WTC11 (cell line): ENCODE data around the gene PRX. TPM values are rescaled to one million over a fixed set of nuclear protein-coding genes. Genes with fewer than 3 reads are reported as not detected.
A peak's percentile ranks its signal among the peaks of the same experiment; 100 is the strongest.

Experiments used
- ATAC-seq: fragments of 200-7000 bp; cut with Tn5 transposase; 2 replicates; pipeline ENCODE4 v1.10.0; 2021; ENCODE audit warnings: mild to moderate bottlenecking, moderate library complexity
- CTCF ChIA-PET: fragments of 300-600 bp; sonication (Branson Sonifier 250); formaldehyde crosslinking; loops from one replicate; lab custom pipeline; 2021; ENCODE audit warnings: antibody characterized with exemption; lab: Charles Lee
- POLR2A ChIA-PET: fragments of 350-600 bp; sonication (Branson Sonifier 250); formaldehyde crosslinking; loops from one replicate; lab custom pipeline; 2021; ENCODE audit warnings: antibody characterized with exemption; lab: Charles Lee
- DNase-seq: peaks from one replicate; pipeline ENCODE4 v3.0.0; 2021; ENCODE audit warnings: low spot score
- H3K27ac Mint-ChIP-seq: 2 replicates; pipeline ENCODE4 v1.8.0; 2021; ENCODE audit warnings: mixed read lengths
- H3K27me3 Mint-ChIP-seq: 2 replicates; pipeline ENCODE4 v1.8.0; 2021; ENCODE audit warnings: low read depth, mild to moderate bottlenecking, moderate library complexity, mixed read lengths
- H3K36me3 Mint-ChIP-seq: 2 replicates; pipeline ENCODE4 v1.8.0; 2021; ENCODE audit warnings: mixed read lengths
- H3K4me1 Mint-ChIP-seq: 2 replicates; pipeline ENCODE4 v1.8.0; 2022; ENCODE audit warnings: mixed read lengths
- H3K4me3 Mint-ChIP-seq: 2 replicates; pipeline ENCODE4 v1.8.0; 2021; ENCODE audit warnings: mild to moderate bottlenecking, moderate library complexity, mixed read lengths
- H3K9me3 Mint-ChIP-seq: 2 replicates; pipeline ENCODE4 v1.8.0; 2021; ENCODE audit warnings: mixed read lengths
- ATF1 ChIP-seq: sonication (generic); formaldehyde crosslinking; IDR thresholded peaks from 2 replicates; pipeline ENCODE4 v1.8.1; 2023; ENCODE audit warnings: mild to moderate bottlenecking, moderate library complexity, missing genetic modification reagents
- ELF4 ChIP-seq: sonication (generic); formaldehyde crosslinking; IDR thresholded peaks from 2 replicates; pipeline ENCODE4 v1.8.1; 2022; ENCODE audit warnings: low read depth, mild to moderate bottlenecking, moderate library complexity, missing genetic modification reagents
- FOXK1 ChIP-seq: sonication (generic); formaldehyde crosslinking; IDR thresholded peaks from 2 replicates; pipeline ENCODE4 v1.8.0; 2022; ENCODE audit warnings: mild to moderate bottlenecking, moderate library complexity, missing genetic modification reagents
- GTF2I ChIP-seq: fragments of 250-450 bp; sonication (Bioruptor Pico); conservative IDR thresholded peaks from 2 replicates; pipeline ENCODE4 v1.4.0; 2021; ENCODE audit warnings: mild to moderate bottlenecking
- MXD4 ChIP-seq: fragments of 250-450 bp; sonication (Bioruptor Pico); IDR thresholded peaks from 2 replicates; pipeline ENCODE4 v1.8.0; 2021; ENCODE audit warnings: mild to moderate bottlenecking, moderate library complexity, borderline replicate concordance
- MYBL2 ChIP-seq: sonication (generic); formaldehyde crosslinking; IDR thresholded peaks from 2 replicates; pipeline ENCODE4 v1.8.1; 2023; ENCODE audit warnings: mild to moderate bottlenecking, moderate library complexity, missing genetic modification reagents
- NFE2L1 ChIP-seq: sonication (generic); formaldehyde crosslinking; IDR thresholded peaks from 2 replicates; pipeline ENCODE4 v1.8.1; 2023; ENCODE audit warnings: missing genetic modification reagents
- NFYB ChIP-seq: sonication (generic); formaldehyde crosslinking; conservative IDR thresholded peaks from 2 replicates; pipeline ENCODE4 v1.8.0; 2022; ENCODE audit warnings: low read depth, missing genetic modification reagents
- SMAD3 ChIP-seq: sonication (generic); formaldehyde crosslinking; IDR thresholded peaks from 2 replicates; pipeline ENCODE4 v1.8.0; 2022; ENCODE audit warnings: missing genetic modification reagents, mild to moderate bottlenecking, borderline replicate concordance
- ZBTB21 ChIP-seq: sonication (generic); formaldehyde crosslinking; IDR thresholded peaks from 2 replicates; pipeline ENCODE4 v1.8.1; 2023; ENCODE audit warnings: mild to moderate bottlenecking, missing genetic modification reagents, borderline replicate concordance
- ZNF219 ChIP-seq: sonication (generic); formaldehyde crosslinking; IDR thresholded peaks from 2 replicates; pipeline ENCODE4 v1.8.0; 2023; ENCODE audit warnings: missing genetic modification reagents, mild to moderate bottlenecking, borderline replicate concordance
- ZNF317 ChIP-seq: sonication (generic); formaldehyde crosslinking; IDR thresholded peaks from 2 replicates; pipeline ENCODE4 v1.8.1; 2023; ENCODE audit warnings: low read depth, mild to moderate bottlenecking, moderate library complexity, missing genetic modification reagents, borderline replicate concordance
- total RNA-seq: library from RNA; stranded (reverse); gene quantifications from 3 replicates; pipeline ENCODE4 v1.2.3, GENCODE V29; 2021
- TF ChIP-seq, protein P1 (sequence below): fragments of 250-450 bp; sonication (Bioruptor Pico); IDR thresholded peaks from 2 replicates; pipeline ENCODE4 v1.9.0; 2021; ENCODE audit warnings: mild to moderate bottlenecking, borderline replicate concordance
- TF ChIP-seq, protein P2 (sequence below): fragments of 250-450 bp; sonication (Bioruptor Pico); IDR thresholded peaks from 2 replicates; pipeline ENCODE4 v1.9.0; 2021; ENCODE audit warnings: mild to moderate bottlenecking
- TF ChIP-seq, protein P3 (sequence below): sonication (generic); formaldehyde crosslinking; conservative IDR thresholded peaks from 2 replicates; pipeline ENCODE4 v1.8.1; 2022; ENCODE audit warnings: mild to moderate bottlenecking, missing genetic modification reagents
- TF ChIP-seq, protein P4 (sequence below): sonication (generic); formaldehyde crosslinking; IDR thresholded peaks from 2 replicates; pipeline ENCODE4 v1.8.0; 2023; ENCODE audit warnings: missing genetic modification reagents
- TF ChIP-seq, protein P5 (sequence below): sonication (generic); formaldehyde crosslinking; IDR thresholded peaks from 2 replicates; pipeline ENCODE4 v1.8.1; 2023; ENCODE audit warnings: mild to moderate bottlenecking, missing genetic modification reagents
- TF ChIP-seq, protein P6 (sequence below): sonication (generic); formaldehyde crosslinking; IDR thresholded peaks from 2 replicates; pipeline ENCODE4 v1.8.1; 2022; ENCODE audit warnings: mild to moderate bottlenecking, missing genetic modification reagents, moderate library complexity, borderline replicate concordance
- TF ChIP-seq, protein P7 (sequence below): sonication (generic); formaldehyde crosslinking; IDR thresholded peaks from 2 replicates; pipeline ENCODE4 v1.8.1; 2023; ENCODE audit warnings: mild to moderate bottlenecking, missing genetic modification reagents, borderline replicate concordance

The PRX gene
- total RNA-seq, 1 experiment from 2014 or later = 8.4 TPM

DNA sequence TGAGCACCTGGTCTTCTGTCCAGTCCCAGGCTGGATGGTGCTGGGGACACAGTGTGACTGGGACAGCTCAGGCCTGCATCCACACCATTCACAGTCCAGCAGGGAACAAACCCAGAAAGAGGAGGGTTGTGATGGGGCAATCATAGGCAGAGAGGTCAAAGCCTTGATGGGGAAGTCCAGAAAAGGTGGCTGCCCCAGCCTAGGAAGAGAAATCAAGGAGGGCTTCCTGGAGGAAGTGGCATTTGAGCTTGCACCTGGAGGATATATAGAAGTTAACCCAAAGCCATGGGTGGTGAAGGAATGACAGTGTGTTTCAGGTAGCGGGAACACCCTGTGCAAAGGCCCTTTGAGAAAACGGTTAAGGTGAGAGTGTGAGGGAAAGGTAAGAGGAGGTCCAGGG is 2.6 kb upstream of the PRX start (continued):
- TF ChIP-seq, protein P1, sequence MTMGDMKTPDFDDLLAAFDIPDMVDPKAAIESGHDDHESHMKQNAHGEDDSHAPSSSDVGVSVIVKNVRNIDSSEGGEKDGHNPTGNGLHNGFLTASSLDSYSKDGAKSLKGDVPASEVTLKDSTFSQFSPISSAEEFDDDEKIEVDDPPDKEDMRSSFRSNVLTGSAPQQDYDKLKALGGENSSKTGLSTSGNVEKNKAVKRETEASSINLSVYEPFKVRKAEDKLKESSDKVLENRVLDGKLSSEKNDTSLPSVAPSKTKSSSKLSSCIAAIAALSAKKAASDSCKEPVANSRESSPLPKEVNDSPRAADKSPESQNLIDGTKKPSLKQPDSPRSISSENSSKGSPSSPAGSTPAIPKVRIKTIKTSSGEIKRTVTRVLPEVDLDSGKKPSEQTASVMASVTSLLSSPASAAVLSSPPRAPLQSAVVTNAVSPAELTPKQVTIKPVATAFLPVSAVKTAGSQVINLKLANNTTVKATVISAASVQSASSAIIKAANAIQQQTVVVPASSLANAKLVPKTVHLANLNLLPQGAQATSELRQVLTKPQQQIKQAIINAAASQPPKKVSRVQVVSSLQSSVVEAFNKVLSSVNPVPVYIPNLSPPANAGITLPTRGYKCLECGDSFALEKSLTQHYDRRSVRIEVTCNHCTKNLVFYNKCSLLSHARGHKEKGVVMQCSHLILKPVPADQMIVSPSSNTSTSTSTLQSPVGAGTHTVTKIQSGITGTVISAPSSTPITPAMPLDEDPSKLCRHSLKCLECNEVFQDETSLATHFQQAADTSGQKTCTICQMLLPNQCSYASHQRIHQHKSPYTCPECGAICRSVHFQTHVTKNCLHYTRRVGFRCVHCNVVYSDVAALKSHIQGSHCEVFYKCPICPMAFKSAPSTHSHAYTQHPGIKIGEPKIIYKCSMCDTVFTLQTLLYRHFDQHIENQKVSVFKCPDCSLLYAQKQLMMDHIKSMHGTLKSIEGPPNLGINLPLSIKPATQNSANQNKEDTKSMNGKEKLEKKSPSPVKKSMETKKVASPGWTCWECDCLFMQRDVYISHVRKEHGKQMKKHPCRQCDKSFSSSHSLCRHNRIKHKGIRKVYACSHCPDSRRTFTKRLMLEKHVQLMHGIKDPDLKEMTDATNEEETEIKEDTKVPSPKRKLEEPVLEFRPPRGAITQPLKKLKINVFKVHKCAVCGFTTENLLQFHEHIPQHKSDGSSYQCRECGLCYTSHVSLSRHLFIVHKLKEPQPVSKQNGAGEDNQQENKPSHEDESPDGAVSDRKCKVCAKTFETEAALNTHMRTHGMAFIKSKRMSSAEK (CRISPR knock-in tag) = no peak
- TF ChIP-seq ELF4 (CRISPR knock-in tag) (no peak), ZNF317 (CRISPR knock-in tag) (no peak), FOXK1 (CRISPR knock-in tag) (no peak), ZBTB21 (CRISPR knock-in tag) (no peak), ATF1 (CRISPR knock-in tag) (no peak), NFYB (no peak), MXD4 (no peak), ZNF219 (CRISPR knock-in tag) (no peak), SMAD3 (CRISPR knock-in tag) (no peak)
- TF ChIP-seq, protein P2, sequence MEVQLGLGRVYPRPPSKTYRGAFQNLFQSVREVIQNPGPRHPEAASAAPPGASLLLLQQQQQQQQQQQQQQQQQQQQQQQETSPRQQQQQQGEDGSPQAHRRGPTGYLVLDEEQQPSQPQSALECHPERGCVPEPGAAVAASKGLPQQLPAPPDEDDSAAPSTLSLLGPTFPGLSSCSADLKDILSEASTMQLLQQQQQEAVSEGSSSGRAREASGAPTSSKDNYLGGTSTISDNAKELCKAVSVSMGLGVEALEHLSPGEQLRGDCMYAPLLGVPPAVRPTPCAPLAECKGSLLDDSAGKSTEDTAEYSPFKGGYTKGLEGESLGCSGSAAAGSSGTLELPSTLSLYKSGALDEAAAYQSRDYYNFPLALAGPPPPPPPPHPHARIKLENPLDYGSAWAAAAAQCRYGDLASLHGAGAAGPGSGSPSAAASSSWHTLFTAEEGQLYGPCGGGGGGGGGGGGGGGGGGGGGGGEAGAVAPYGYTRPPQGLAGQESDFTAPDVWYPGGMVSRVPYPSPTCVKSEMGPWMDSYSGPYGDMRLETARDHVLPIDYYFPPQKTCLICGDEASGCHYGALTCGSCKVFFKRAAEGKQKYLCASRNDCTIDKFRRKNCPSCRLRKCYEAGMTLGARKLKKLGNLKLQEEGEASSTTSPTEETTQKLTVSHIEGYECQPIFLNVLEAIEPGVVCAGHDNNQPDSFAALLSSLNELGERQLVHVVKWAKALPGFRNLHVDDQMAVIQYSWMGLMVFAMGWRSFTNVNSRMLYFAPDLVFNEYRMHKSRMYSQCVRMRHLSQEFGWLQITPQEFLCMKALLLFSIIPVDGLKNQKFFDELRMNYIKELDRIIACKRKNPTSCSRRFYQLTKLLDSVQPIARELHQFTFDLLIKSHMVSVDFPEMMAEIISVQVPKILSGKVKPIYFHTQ (CRISPR knock-in tag) = no peak
- TF ChIP-seq, all 79 proteins: peak for 0

DNA sequence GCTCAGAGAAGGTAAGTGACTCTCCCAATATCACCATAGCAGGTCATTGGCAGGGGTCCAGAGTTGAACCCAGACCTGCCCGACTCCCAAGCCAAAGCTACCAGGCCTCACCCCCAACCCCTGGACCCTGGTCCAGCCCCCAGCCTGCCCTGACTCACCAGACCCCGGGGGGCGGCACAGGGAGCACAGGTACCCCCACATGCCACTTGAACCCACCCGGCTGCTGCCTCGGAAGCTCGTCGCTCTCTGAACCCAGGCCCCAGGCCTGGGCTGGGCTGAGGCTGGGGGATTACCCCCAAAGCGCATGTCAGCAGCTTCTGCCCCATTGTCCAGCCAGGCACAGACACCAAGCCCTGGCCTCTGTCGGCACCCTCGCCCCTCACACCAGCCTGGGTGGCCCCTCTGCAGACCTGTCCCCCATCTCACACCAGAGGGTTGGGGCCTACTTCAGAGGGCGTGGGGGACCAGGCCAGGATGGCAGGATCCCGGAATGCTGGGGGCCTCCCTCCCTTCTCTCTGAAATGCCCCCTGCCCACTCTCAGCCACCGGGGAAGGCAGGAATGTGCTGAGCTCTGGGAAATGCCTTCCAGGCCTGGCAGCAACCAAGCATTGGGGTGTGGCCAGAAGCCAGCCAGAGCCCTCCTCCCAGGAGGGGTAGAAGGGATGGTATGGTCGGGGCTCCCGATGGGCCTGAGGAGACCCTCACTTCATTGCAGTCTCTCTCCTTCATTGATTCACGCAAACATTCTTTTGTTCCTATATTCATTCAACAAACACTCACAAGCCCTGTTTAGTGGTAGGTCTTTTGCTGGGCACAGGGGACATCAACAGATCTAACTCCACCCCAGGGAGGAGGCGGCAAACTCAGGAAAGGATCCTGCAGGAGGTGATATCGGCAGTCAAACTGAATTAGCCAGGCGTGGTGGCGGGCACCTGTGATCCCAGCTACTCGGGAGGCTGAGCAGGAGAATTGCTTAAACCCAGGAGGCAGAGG is 1.7 kb upstream of the PRX start:
- H3K9me3 Mint-ChIP-seq = no peaks in the 10 kb centered on the region
- H3K4me3 Mint-ChIP-seq = no peak overlapping the region
- DNase-seq (no peak), ATAC-seq (no peak)
- peak overlapping the region; percentile 72 for H3K27ac Mint-ChIP-seq
- H3K27me3 Mint-ChIP-seq = no peaks in the 10 kb centered on the region; the same call in 1 of the 2 replicates
- H3K36me3 Mint-ChIP-seq = no peaks in the 10 kb centered on the region
- ChIA-PET CTCF (interaction anchor here (0.9 to 1.8 kb wide), 3 partner anchors 16 to 28 kb away, joined by 3 to 6 read pairs (median 4); partner anchors contain the start of gene SERTAD3), POLR2A (interaction anchor here (1.7 to 2.2 kb wide), 2 partner anchors 10 to 28 kb away, joined by 6 to 11 read pairs; no protein-coding TSS in a partner anchor)
- H3K4me1 Mint-ChIP-seq = peaks cover 39% of the 10 kb centered on the region
- TF ChIP-seq NFYB (no peak), FOXK1 (CRISPR knock-in tag) (no peak), MYBL2 (CRISPR knock-in tag) (no peak), NFE2L1 (CRISPR knock-in tag) (no peak), GTF2I (CRISPR knock-in tag) (no peak)
- TF ChIP-seq, protein P3, sequence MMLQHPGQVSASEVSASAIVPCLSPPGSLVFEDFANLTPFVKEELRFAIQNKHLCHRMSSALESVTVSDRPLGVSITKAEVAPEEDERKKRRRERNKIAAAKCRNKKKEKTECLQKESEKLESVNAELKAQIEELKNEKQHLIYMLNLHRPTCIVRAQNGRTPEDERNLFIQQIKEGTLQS (CRISPR knock-in tag) = no peak
- TF ChIP-seq, protein P4, sequence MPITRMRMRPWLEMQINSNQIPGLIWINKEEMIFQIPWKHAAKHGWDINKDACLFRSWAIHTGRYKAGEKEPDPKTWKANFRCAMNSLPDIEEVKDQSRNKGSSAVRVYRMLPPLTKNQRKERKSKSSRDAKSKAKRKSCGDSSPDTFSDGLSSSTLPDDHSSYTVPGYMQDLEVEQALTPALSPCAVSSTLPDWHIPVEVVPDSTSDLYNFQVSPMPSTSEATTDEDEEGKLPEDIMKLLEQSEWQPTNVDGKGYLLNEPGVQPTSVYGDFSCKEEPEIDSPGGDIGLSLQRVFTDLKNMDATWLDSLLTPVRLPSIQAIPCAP (CRISPR knock-in tag) = no peak
- TF ChIP-seq, protein P5, sequence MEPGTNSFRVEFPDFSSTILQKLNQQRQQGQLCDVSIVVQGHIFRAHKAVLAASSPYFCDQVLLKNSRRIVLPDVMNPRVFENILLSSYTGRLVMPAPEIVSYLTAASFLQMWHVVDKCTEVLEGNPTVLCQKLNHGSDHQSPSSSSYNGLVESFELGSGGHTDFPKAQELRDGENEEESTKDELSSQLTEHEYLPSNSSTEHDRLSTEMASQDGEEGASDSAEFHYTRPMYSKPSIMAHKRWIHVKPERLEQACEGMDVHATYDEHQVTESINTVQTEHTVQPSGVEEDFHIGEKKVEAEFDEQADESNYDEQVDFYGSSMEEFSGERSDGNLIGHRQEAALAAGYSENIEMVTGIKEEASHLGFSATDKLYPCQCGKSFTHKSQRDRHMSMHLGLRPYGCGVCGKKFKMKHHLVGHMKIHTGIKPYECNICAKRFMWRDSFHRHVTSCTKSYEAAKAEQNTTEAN (CRISPR knock-in tag) = no peak
- TF ChIP-seq, protein P6, sequence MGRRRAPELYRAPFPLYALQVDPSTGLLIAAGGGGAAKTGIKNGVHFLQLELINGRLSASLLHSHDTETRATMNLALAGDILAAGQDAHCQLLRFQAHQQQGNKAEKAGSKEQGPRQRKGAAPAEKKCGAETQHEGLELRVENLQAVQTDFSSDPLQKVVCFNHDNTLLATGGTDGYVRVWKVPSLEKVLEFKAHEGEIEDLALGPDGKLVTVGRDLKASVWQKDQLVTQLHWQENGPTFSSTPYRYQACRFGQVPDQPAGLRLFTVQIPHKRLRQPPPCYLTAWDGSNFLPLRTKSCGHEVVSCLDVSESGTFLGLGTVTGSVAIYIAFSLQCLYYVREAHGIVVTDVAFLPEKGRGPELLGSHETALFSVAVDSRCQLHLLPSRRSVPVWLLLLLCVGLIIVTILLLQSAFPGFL (CRISPR knock-in tag) = no peak
- TF ChIP-seq, protein P7, sequence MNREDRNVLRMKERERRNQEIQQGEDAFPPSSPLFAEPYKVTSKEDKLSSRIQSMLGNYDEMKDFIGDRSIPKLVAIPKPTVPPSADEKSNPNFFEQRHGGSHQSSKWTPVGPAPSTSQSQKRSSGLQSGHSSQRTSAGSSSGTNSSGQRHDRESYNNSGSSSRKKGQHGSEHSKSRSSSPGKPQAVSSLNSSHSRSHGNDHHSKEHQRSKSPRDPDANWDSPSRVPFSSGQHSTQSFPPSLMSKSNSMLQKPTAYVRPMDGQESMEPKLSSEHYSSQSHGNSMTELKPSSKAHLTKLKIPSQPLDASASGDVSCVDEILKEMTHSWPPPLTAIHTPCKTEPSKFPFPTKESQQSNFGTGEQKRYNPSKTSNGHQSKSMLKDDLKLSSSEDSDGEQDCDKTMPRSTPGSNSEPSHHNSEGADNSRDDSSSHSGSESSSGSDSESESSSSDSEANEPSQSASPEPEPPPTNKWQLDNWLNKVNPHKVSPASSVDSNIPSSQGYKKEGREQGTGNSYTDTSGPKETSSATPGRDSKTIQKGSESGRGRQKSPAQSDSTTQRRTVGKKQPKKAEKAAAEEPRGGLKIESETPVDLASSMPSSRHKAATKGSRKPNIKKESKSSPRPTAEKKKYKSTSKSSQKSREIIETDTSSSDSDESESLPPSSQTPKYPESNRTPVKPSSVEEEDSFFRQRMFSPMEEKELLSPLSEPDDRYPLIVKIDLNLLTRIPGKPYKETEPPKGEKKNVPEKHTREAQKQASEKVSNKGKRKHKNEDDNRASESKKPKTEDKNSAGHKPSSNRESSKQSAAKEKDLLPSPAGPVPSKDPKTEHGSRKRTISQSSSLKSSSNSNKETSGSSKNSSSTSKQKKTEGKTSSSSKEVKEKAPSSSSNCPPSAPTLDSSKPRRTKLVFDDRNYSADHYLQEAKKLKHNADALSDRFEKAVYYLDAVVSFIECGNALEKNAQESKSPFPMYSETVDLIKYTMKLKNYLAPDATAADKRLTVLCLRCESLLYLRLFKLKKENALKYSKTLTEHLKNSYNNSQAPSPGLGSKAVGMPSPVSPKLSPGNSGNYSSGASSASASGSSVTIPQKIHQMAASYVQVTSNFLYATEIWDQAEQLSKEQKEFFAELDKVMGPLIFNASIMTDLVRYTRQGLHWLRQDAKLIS (CRISPR knock-in tag) = no peak
